ENCODE results near the gene PIP5K1C.

Gene PIP5K1C

DNA sequence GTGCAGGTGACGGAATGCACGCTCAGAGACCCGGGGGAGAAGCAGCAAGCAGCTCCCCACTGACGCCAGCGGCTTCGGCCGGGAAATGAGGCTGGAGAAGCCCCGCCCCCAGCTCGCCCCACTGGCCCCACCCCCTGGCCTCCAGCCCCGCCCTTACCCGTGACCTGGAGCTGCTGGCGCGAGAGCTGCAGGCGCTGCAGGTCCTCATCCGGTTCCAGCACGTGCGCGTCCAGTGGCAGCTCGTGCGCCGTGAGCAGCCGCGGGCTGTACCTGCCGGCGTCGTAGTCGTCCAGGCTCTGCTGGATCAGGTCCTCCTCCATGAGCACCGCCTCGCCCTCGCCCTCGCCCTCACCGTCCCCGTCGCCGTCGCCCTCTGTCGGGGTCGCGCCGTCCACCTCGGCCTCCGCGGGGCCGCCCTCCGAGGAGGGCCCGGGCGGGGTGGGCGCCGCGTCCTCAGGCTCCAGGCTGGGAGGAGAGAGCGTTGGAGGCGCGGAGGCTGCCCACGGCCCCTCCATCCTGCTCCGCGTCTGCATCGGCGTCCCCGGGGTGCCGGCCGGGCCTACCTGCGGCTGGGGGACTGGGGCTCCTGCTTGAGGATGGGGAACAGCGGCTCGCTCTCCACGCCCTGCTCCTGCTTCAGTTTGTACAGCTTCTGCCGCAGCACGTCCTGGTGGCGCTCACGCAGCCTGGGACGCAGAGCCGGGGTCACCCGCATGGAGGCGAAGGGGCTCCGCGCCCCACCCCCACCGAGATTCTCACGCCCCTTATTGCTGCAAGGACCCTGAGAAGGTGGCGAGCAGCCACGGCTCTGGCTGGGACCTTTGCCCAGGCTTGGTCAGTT is 87.1 kb downstream of the PIP5K1C start:
- no peak overlapping the region for H3K4me3 ChIP-seq (ENCODE audit: low read length)
- H3K4me1 ChIP-seq (ENCODE audit: control insufficient read depth, low read depth, low read length), result no peaks in the 10 kb centered on the region
- H3K36me3 ChIP-seq (ENCODE audit: control insufficient read depth, low read depth, low read length), result peaks cover 6% of the 10 kb centered on the region
- H3K27me3 ChIP-seq (ENCODE audit: control insufficient read depth, insufficient read depth, low read length), result no peaks in the 10 kb centered on the region
- H3K9me3 ChIP-seq (ENCODE audit: control insufficient read depth, low read depth, low read length), result no peaks in the 10 kb centered on the region
- H3K27ac ChIP-seq (ENCODE audit: low read length), result no peak overlapping the region
- no peak overlapping the region for H3K9ac ChIP-seq (ENCODE audit: low read length)

DNA sequence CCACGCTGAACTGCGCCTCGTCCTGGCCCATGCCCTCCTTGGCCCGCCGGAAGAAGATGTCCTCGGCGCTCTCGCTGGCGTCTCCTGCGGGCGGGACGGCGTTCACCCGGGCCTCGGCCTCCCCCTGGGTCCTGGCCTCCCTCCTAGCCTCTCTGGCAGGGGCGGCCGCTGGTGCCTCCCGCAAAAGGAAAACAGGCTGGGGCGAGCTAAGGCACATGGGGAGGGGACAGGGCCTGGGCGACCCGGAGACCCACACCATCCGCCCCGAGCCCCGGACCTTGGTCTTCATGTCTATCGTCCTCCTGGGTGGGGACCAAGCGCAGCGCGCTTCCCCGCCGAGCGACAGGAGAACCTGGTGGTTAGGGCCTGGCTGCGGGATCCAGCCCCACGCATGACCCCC is 87.9 kb downstream of the PIP5K1C start:
- H3K27me3 ChIP-seq (ENCODE audit: control insufficient read depth, insufficient read depth, low read length), result no peaks in the 10 kb centered on the region
- no peak overlapping the region for H3K27ac ChIP-seq (ENCODE audit: low read length)
- no peak overlapping the region for H3K4me3 ChIP-seq (ENCODE audit: low read length)
- H3K9me3 ChIP-seq (ENCODE audit: control insufficient read depth, low read depth, low read length), result no peaks in the 10 kb centered on the region
- H3K4me1 ChIP-seq (ENCODE audit: control insufficient read depth, low read depth, low read length), result no peaks in the 10 kb centered on the region
- H3K36me3 ChIP-seq (ENCODE audit: control insufficient read depth, low read depth, low read length), result peaks cover 6% of the 10 kb centered on the region
- no peak overlapping the region for H3K9ac ChIP-seq (ENCODE audit: low read length)

DNA sequence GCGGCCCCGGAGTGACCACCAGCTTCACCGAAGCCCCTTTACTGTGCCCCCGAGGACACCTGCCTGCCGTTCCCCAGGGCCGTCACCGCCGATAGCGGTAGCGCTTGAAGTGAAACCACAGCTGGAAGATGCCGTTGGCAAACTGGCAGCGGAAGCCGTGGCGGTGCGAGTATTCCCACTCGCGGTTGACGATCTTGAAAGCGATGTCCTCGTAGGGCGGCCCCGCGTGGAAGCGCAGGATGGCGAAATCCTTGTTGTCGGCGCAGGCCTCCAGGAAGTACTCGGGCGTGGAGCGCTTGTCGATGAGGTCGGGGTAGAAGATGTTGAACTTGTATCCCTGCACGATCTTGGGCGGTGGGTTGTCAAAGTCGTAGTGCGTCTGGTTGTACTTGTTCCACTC is 88.4 kb downstream of the PIP5K1C start:
- H3K4me1 ChIP-seq (ENCODE audit: control insufficient read depth, low read depth, low read length), result no peaks in the 10 kb centered on the region
- no peak overlapping the region for H3K4me3 ChIP-seq (ENCODE audit: low read length)
- no peaks in the 10 kb centered on the region for H3K9me3 ChIP-seq (ENCODE audit: control insufficient read depth, low read depth, low read length)
- H3K9ac ChIP-seq (ENCODE audit: low read length), result no peak overlapping the region
- H3K27ac ChIP-seq (ENCODE audit: low read length), result no peak overlapping the region
- H3K27me3 ChIP-seq (ENCODE audit: control insufficient read depth, insufficient read depth, low read length), result no peaks in the 10 kb centered on the region
- peaks cover 6% of the 10 kb centered on the region for H3K36me3 ChIP-seq (ENCODE audit: control insufficient read depth, low read depth, low read length)

DNA sequence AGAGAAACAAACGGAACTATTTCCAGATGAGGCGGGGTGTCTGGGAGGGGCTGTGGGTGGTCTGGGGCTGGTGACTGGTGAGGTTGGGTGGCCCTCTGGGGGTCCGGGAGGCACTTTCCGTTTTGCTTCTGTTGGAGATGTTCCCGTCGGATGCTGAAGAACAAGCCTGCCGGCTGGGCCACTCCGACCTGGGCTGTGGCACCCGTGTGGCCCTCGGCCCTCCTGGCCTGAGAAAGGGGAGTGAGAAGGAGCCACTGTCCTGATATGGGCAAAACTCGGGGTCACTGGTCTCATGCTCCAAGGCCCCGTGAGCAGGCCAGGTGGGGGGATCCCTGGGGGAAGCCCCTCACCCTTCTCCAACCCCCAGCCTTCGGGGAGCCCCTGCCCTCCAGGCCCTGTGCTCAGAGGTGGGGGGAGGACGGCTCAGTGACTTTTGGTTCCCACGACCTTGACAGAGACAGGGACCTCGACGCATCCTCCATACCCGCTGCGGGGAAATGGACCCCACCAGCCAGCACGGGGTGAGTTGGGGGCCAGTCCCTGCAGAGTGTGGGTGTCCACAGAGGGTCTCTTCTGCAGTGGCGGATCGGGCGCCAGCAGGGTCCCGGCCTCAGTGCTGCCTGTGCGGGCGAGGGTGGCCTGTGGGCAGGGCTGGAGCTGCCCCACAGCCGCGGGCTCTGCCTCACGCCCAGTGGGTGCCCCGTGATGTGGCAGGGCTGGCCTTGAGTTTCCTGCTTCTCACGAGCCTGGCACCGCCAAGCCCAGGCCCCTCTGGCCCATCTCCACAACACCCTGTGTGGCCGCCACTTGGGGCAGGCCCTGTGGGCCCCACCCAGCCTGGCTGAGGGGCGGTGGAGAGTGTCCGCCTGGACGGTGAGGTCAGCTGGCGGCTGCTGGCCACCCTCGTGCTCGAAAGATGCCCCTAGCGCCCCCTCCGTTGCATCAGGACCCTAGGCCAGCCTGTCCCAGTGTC is 89.2 kb downstream of the PIP5K1C start:
- Histone ChIP-seq H3K4me3 (ENCODE audit: low read length) (no peak overlapping the region), H3K27ac (ENCODE audit: low read length) (no peak overlapping the region), H3K9ac (ENCODE audit: low read length) (no peak overlapping the region), H3K27me3 (ENCODE audit: control insufficient read depth, insufficient read depth, low read length) (peaks cover 4% of the 10 kb centered on the region), H3K4me1 (ENCODE audit: control insufficient read depth, low read depth, low read length) (no peaks in the 10 kb centered on the region), H3K9me3 (ENCODE audit: control insufficient read depth, low read depth, low read length) (no peaks in the 10 kb centered on the region), H3K36me3 (ENCODE audit: control insufficient read depth, low read depth, low read length) (peaks cover 6% of the 10 kb centered on the region)

- no peaks in the 10 kb centered on the region for H3K4me1 ChIP-seq (ENCODE audit: control insufficient read depth, low read depth, low read length)
- H3K9ac ChIP-seq (ENCODE audit: low read length), result no peak overlapping the region
- no peaks in the 10 kb centered on the region for H3K9me3 ChIP-seq (ENCODE audit: control insufficient read depth, low read depth, low read length)
- no peak overlapping the region for H3K27ac ChIP-seq (ENCODE audit: low read length)
- H3K36me3 ChIP-seq (ENCODE audit: control insufficient read depth, low read depth, low read length), result peaks cover 6% of the 10 kb centered on the region
- no peak overlapping the region for H3K4me3 ChIP-seq (ENCODE audit: low read length)
- peaks cover 13% of the 10 kb centered on the region for H3K27me3 ChIP-seq (ENCODE audit: control insufficient read depth, insufficient read depth, low read length)
Measured at GRCh38 chr19:3609779-3610719, 90.2 kb downstream of the PIP5K1C start.

GRCh38 chr19:3608750-3609322 is 91.4 kb downstream of the PIP5K1C start:
- Histone ChIP-seq H3K4me3 (ENCODE audit: low read length) (no peak overlapping the region), H3K27ac (ENCODE audit: low read length) (no peak overlapping the region), H3K36me3 (ENCODE audit: control insufficient read depth, low read depth, low read length) (peaks cover 6% of the 10 kb centered on the region), H3K4me1 (ENCODE audit: control insufficient read depth, low read depth, low read length) (no peaks in the 10 kb centered on the region), H3K27me3 (ENCODE audit: control insufficient read depth, insufficient read depth, low read length) (peaks cover 15% of the 10 kb centered on the region), H3K9me3 (ENCODE audit: control insufficient read depth, low read depth, low read length) (no peaks in the 10 kb centered on the region), H3K9ac (ENCODE audit: low read length) (no peak overlapping the region)

DNA sequence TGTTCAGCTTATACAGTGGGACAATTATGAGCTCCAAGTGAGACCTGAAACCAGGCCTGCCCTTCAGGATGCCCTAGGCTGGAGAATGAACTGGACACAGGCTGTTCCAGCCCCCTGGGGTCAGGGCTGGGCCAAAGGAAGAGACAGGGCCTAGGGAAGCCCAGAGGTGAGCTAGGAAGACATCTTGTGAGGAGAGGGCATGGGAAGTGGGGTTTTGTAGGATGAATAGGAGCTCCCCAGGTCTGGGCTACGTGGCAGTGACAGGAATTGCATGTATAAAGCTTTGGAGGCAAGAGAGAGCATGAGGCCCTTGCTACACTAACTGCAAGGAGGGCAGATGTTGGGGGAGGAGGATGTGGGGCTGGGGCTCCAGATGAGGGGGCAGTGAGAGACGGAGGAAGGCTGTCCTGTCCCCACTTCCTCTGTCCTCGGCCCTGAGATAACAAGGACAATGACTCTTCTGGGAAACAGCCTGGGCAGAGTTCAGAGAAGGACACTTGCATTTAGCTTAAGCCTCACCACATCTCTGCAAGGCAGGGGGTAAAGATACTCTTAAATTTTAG is 92.1 kb downstream of the PIP5K1C start:
- Histone ChIP-seq H3K9ac (ENCODE audit: low read length) (no peak overlapping the region), H3K27ac (ENCODE audit: low read length) (no peak overlapping the region), H3K36me3 (ENCODE audit: control insufficient read depth, low read depth, low read length) (peaks cover 6% of the 10 kb centered on the region), H3K4me1 (ENCODE audit: control insufficient read depth, low read depth, low read length) (no peaks in the 10 kb centered on the region), H3K9me3 (ENCODE audit: control insufficient read depth, low read depth, low read length) (no peaks in the 10 kb centered on the region), H3K27me3 (ENCODE audit: control insufficient read depth, insufficient read depth, low read length) (peaks cover 15% of the 10 kb centered on the region), H3K4me3 (ENCODE audit: low read length) (peak overlapping the region; percentile 51)

GRCh38 chr19:3607303-3608078 is 92.8 kb downstream of the PIP5K1C start:
- H3K36me3 ChIP-seq (ENCODE audit: control insufficient read depth, low read depth, low read length), result peaks cover 6% of the 10 kb centered on the region
- no peak overlapping the region for H3K9ac ChIP-seq (ENCODE audit: low read length)
- H3K27ac ChIP-seq (ENCODE audit: low read length), result no peak overlapping the region
- H3K27me3 ChIP-seq (ENCODE audit: control insufficient read depth, insufficient read depth, low read length), result peaks cover 15% of the 10 kb centered on the region
- no peaks in the 10 kb centered on the region for H3K9me3 ChIP-seq (ENCODE audit: control insufficient read depth, low read depth, low read length)
- no peaks in the 10 kb centered on the region for H3K4me1 ChIP-seq (ENCODE audit: control insufficient read depth, low read depth, low read length)
- peak overlapping the region; percentile 51 for H3K4me3 ChIP-seq (ENCODE audit: low read length)

GRCh38 chr19:3606690-3607289 is 93.5 kb downstream of the PIP5K1C start, which contains the start of gene TBXA2R:
Gene TBXA2R (minus strand): TSS chr19:3606875. CDS start chr19:3600634, 6,241 bp downstream.
- peak within 1 kb of the TSS; percentile 51 for H3K4me3 ChIP-seq (ENCODE audit: low read length)
- no peak within 1 kb of the TSS for H3K9ac ChIP-seq (ENCODE audit: low read length)
- H3K4me1 ChIP-seq (ENCODE audit: control insufficient read depth, low read depth, low read length), result no peaks in the 10 kb centered on the region
- no peaks in the 10 kb centered on the region for H3K9me3 ChIP-seq (ENCODE audit: control insufficient read depth, low read depth, low read length)
- H3K27me3 ChIP-seq (ENCODE audit: control insufficient read depth, insufficient read depth, low read length), result peaks cover 15% of the 10 kb centered on the region
- H3K27ac ChIP-seq (ENCODE audit: low read length), result no peak within 1 kb of the TSS
- H3K36me3 ChIP-seq (ENCODE audit: control insufficient read depth, low read depth, low read length), result peaks cover 3% of the 10 kb centered on the region
